Activated T-cell treated with anti-CD3 and anti-CD28 coated beads for 4 hours (primary cell): ENCODE results near the gene PCDHGA9.
A peak's percentile ranks its signal among the peaks of the same experiment; 100 is the strongest.
"Not testable (repeated sequence)": the region's sequence is repeated elsewhere in the genome, so short reads cannot be mapped to it uniquely, and the experiment has no call there.

Experiments
- DNase-seq: peaks from one replicate; pipeline ENCODE4 v3.0.0-alpha.2; 2020

The PCDHGA9 gene

GRCh38 chr5:141384471-141385267 is 17.9 kb upstream of the PCDHGA9 start:
- DNase-seq, result no peak

DNA sequence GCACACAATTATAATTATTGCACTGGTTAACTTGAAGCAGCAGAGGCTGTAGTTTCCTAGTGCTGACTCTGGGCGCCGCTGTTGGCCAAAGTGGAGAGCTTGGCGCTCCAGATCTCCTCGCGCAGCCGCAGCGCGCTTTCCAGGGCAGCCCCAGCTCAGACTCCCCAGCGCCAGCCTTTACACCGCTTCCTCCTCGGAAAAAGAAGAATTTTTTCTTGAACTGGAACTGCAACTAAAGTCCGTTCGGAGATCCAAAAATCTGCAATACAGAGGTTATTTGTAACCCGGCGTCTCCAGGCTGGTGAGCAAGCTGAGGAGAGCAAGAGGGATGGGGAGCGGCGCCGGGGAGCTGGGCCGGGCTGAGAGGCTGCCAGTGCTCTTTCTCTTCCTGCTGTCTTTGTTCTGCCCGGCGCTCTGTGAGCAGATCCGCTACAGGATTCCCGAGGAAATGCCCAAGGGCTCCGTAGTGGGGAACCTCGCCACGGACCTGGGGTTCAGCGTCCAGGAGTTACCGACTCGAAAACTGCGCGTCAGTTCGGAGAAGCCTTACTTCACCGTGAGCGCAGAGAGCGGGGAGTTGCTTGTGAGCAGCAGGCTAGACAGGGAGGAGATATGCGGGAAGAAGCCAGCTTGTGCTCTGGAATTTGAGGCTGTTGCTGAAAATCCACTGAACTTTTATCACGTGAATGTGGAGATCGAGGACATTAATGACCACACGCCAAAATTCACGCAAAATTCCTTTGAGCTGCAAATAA is 14.8 kb upstream of the PCDHGA9 start, which contains the start of gene PCDHGB4:
Gene PCDHGB4, plus strand, starts transcription at position 142 of the 755 bp plus-strand sequence. Its CDS starts 187 bp downstream, at position 329.
- not testable (repeated sequence) for DNase-seq

DNA sequence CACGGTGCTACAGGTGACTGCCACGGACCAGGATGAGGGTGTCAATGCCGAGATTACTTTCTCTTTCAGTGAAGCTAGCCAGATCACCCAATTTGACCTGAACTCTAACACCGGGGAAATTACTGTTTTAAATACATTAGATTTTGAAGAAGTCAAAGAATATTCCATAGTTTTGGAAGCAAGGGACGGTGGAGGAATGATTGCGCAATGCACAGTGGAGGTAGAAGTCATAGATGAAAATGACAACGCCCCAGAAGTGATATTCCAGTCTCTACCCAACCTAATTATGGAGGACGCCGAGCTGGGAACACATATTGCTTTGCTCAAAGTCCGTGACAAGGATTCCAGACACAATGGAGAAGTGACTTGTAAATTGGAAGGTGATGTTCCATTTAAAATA is 13.9 kb upstream of the PCDHGA9 start:
- DNase-seq, result no peak

GRCh38 chr5:141389153-141390042 is 13.2 kb upstream of the PCDHGA9 start:
- DNase-seq, result no peak

GRCh38 chr5:141392429-141393198 is 10.0 kb upstream of the PCDHGA9 start, which contains the start of gene PCDHGA8:
TSS of gene PCDHGA8 (plus strand) at chr5:141392633. CDS start at chr5:141392814, 181 bp downstream.
- DNase-seq, result no peak

DNA sequence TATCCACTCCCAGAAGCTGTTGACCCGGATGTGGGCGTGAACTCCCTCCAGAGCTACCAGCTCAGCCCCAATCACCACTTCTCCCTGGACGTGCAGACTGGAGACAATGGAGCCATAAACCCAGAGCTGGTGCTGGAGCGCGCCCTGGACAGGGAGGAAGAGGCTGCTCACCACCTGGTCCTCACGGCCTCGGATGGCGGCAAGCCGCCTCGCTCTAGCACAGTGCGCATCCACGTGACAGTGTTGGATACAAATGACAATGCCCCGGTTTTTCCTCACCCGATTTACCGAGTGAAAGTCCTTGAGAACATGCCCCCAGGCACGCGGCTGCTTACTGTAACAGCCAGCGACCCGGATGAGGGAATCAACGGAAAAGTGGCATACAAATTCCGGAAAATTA is 9.3 kb upstream of the PCDHGA9 start:
- no peak for DNase-seq

- not testable (repeated sequence) for DNase-seq
These were observed 8.0 kb upstream of the PCDHGA9 start for GRCh38 chr5:141394401-141395187.

DNA sequence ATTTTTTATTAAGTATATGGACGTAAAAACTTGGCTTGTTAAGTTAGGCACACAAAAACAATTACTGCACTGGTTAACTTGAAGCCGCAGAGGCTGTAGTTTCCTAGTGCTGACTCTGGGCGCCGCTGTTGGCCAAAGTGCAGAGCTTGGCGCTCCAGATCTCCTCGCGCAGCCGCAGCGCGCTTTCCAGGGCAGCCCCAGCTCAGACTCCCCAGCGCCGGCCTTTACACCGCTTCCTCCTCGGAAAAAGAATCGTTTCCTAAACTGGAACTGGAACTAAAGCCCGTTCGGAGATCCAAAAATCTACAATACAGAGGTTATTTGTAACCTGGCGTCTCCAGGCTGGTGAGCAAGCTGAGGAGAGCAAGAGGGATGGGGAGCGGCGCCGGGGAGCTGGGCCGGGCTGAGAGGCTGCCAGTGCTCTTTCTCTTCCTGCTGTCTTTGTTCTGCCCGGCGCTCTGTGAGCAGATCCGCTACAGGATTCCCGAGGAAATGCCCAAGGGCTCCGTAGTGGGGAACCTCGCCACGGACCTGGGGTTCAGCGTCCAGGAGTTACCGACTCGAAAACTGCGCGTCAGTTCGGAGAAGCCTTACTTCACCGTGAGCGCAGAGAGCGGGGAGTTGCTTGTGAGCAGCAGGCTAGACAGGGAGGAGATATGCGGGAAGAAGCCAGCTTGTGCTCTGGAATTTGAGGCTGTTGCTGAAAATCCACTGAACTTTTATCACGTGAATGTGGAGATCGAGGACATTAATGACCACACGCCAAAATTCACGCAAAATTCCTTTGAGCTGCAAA is 4.6 kb upstream of the PCDHGA9 start, which contains the start of gene PCDHGB5:
Gene PCDHGB5, plus strand, starts transcription at position 192 of the 796 bp plus-strand sequence. Its CDS starts 181 bp downstream, at position 373.
- DNase-seq, result not testable (repeated sequence)

DNA sequence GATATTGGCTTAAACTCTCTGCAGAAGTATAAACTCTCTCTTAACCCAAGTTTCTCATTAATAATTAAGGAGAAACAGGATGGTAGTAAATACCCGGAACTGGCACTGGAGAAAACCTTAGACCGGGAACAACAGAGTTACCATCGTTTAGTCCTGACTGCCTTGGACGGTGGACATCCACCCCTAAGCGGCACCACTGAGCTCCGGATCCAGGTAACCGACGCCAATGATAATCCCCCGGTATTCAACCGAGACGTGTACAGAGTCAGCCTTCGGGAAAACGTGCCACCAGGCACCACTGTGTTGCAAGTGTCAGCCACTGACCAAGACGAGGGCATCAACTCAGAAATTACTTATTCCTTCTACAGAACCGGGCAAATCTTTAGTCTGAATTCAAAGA is 4.0 kb upstream of the PCDHGA9 start:
- no peak for DNase-seq

DNA sequence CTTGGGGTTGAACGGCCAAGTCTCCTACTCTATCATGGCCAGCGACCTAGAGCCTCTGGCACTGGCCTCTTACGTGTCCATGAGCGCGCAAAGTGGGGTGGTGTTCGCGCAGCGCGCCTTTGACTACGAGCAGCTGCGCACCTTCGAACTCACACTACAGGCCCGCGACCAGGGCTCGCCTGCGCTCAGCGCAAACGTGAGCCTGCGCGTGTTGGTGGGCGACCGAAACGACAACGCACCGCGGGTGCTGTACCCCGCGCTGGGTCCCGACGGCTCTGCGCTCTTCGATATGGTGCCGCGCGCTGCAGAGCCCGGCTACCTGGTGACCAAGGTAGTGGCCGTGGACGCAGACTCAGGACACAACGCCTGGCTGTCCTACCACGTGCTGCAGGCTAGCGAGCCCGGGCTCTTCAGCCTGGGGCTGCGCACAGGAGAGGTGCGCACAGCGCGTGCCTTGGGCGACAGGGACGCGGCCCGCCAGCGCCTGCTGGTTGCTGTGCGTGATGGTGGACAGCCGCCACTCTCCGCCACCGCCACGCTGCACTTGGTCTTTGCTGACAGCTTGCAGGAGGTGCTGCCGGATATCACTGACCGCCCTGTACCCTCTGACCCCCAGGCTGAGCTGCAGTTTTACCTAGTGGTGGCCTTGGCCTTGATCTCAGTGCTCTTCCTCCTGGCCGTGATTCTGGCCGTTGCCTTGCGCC is 2.9 kb upstream of the PCDHGA9 start:
- DNase-seq, result no peak

GRCh38 chr5:141403387-141403786 is 809 bp downstream of the PCDHGA9 start:
- DNase-seq, result no peak

- DNase-seq, result not testable (repeated sequence)
These were observed 5.4 kb downstream of the PCDHGA9 start, which contains the start of gene PCDHGB6 for GRCh38 chr5:141407790-141408505. TSS of gene PCDHGB6 (plus strand) at chr5:141408021. CDS start at chr5:141408203, 182 bp downstream.

- no peak for DNase-seq
These were observed 7.2 kb downstream of the PCDHGA9 start for GRCh38 chr5:141409598-141410306.

GRCh38 chr5:141411575-141411974 is 9.0 kb downstream of the PCDHGA9 start:
- no peak for DNase-seq

- DNase-seq, result peak; percentile 53
These were observed 10.4 kb downstream of the PCDHGA9 start, which contains the start of gene PCDHGA10 for GRCh38 chr5:141412854-141413539. TSS of gene PCDHGA10 (plus strand) at chr5:141412987. CDS start at chr5:141413176, 189 bp downstream.

DNA sequence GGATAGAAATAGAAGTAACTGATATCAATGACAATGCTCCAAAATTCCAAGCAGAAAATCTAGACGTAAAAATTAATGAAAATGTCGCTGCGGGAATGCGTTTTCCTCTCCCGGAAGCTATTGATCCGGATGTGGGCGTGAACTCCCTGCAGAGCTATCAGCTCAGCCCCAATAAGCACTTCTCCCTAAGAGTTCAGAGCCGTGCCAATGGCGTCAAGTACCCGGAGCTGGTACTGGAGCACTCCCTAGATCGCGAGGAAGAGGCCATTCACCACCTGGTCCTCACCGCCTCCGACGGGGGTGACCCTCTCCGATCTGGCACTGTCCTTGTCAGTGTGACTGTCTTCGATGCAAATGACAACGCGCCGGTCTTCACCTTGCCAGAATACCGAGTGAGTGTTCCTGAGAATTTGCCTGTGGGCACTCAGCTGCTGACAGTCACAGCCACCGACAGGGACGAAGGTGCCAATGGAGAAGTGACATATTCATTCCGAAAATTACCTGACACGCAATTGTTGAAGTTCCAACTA is 11.0 kb downstream of the PCDHGA9 start:
- no peak for DNase-seq
